ENCODE results near the gene CHRNE.

CHRNE gene

GRCh38 chr17:4853208-4853671 lies 49.7 kb downstream of the CHRNE start:
- H3K27me3 ChIP-seq (ENCODE audit: control insufficient read depth in 1 of 2, insufficient read depth in 2 of 2, low read length in 2 of 2) = no peaks in the 10 kb centered on the region
- H3K9ac ChIP-seq (ENCODE audit: low read length in 2 of 2) = no peak overlapping the region
- no peak overlapping the region for H3K4me3 ChIP-seq (ENCODE audit: low read length in 2 of 2)
- peaks cover 0 to 4% of the 10 kb centered on the region in 2 donors for H3K36me3 ChIP-seq (ENCODE audit: control insufficient read depth in 2 of 2, insufficient read depth in 2 of 2, low read length in 2 of 2)
- H3K9me3 ChIP-seq (ENCODE audit: control insufficient read depth in 2 of 2, low read length in 2 of 2) = no peaks in the 10 kb centered on the region
- no peak overlapping the region for H3K27ac ChIP-seq (ENCODE audit: low read length)
- H3K4me1 ChIP-seq (ENCODE audit: control insufficient read depth, insufficient read depth, low read length) = peaks cover 3% of the 10 kb centered on the region

- H3K4me1 ChIP-seq (ENCODE audit: control insufficient read depth, insufficient read depth, low read length) = no peaks in the 10 kb centered on the region
- H3K27ac ChIP-seq (ENCODE audit: low read length) = no peak overlapping the region
- no peaks in the 10 kb centered on the region for H3K9me3 ChIP-seq (ENCODE audit: control insufficient read depth in 2 of 2, low read length in 2 of 2)
- peaks cover 0 to 4% of the 10 kb centered on the region in 2 donors for H3K36me3 ChIP-seq (ENCODE audit: control insufficient read depth in 2 of 2, insufficient read depth in 2 of 2, low read length in 2 of 2)
- H3K27me3 ChIP-seq (ENCODE audit: control insufficient read depth in 1 of 2, insufficient read depth in 2 of 2, low read length in 2 of 2) = no peaks in the 10 kb centered on the region
- no peak overlapping the region for H3K4me3 ChIP-seq (ENCODE audit: low read length in 2 of 2)
- H3K9ac ChIP-seq (ENCODE audit: low read length in 2 of 2) = no peak overlapping the region
These were observed 50.2 kb downstream of the CHRNE start for GRCh38 chr17:4852567-4853207.

- Histone ChIP-seq H3K27ac (ENCODE audit: low read length) (no peak overlapping the region), H3K4me1 (ENCODE audit: control insufficient read depth, insufficient read depth, low read length) (no peaks in the 10 kb centered on the region), H3K4me3 (ENCODE audit: low read length in 2 of 2) (no peak overlapping the region), H3K36me3 (ENCODE audit: control insufficient read depth in 2 of 2, insufficient read depth in 2 of 2, low read length in 2 of 2) (peaks cover 0 to 3% of the 10 kb centered on the region in 2 donors), H3K9me3 (ENCODE audit: control insufficient read depth in 2 of 2, low read length in 2 of 2) (no peaks in the 10 kb centered on the region), H3K9ac (ENCODE audit: low read length in 2 of 2) (no peak overlapping the region), H3K27me3 (ENCODE audit: control insufficient read depth in 1 of 2, insufficient read depth in 2 of 2, low read length in 2 of 2) (no peaks in the 10 kb centered on the region)
These were observed 51.8 kb downstream of the CHRNE start for GRCh38 chr17:4851084-4851483.

- Histone ChIP-seq H3K27me3 (ENCODE audit: control insufficient read depth in 1 of 2, insufficient read depth in 2 of 2, low read length in 2 of 2) (no peaks in the 10 kb centered on the region), H3K9ac (ENCODE audit: low read length in 2 of 2) (no peak overlapping the region), H3K4me1 (ENCODE audit: control insufficient read depth, insufficient read depth, low read length) (no peaks in the 10 kb centered on the region), H3K4me3 (ENCODE audit: low read length in 2 of 2) (no peak overlapping the region), H3K36me3 (ENCODE audit: control insufficient read depth in 2 of 2, insufficient read depth in 2 of 2, low read length in 2 of 2) (peaks cover 0 to 4% of the 10 kb centered on the region in 2 donors), H3K9me3 (ENCODE audit: control insufficient read depth in 2 of 2, low read length in 2 of 2) (no peaks in the 10 kb centered on the region), H3K27ac (ENCODE audit: low read length) (no peak overlapping the region)
These were observed 52.7 kb downstream of the CHRNE start for GRCh38 chr17:4850246-4850645.

- Histone ChIP-seq H3K9ac (ENCODE audit: low read length in 2 of 2) (no peak overlapping the region), H3K9me3 (ENCODE audit: control insufficient read depth in 2 of 2, low read length in 2 of 2) (no peaks in the 10 kb centered on the region), H3K4me1 (ENCODE audit: control insufficient read depth, insufficient read depth, low read length) (no peaks in the 10 kb centered on the region), H3K27ac (ENCODE audit: low read length) (no peak overlapping the region), H3K36me3 (ENCODE audit: control insufficient read depth in 2 of 2, insufficient read depth in 2 of 2, low read length in 2 of 2) (peaks cover 0 to 2% of the 10 kb centered on the region in 2 donors), H3K4me3 (ENCODE audit: low read length in 2 of 2) (no peak overlapping the region), H3K27me3 (ENCODE audit: control insufficient read depth in 1 of 2, insufficient read depth in 2 of 2, low read length in 2 of 2) (no peaks in the 10 kb centered on the region)
These were observed 53.8 kb downstream of the CHRNE start for GRCh38 chr17:4849011-4849536.
